Large intestine (tissue), 3 donors: ENCODE results near the gene SGMS1. TPM values are rescaled to one million over a fixed set of nuclear protein-coding genes. Genes with fewer than 3 reads are reported as not detected.

Experiments used
- DNase-seq, 2 donors: peaks; one replicate each; pipeline versions ENCODE4 v3.0.0 to v3.0.0-alpha.2; 2013
- H3K27ac ChIP-seq: one replicate; pipeline ENCODE4 v1.5.1; 2013; ENCODE audit warnings: low read length
- H3K27me3 ChIP-seq: 2 replicates; pipeline ENCODE4 v1.6.1; 2013; ENCODE audit warnings: low read length; ENCODE audit not compliant: control insufficient read depth, insufficient read depth
- H3K36me3 ChIP-seq: 2 replicates; pipeline ENCODE4 v1.6.1; 2013; ENCODE audit warnings: low read length; ENCODE audit not compliant: control insufficient read depth, insufficient read depth
- H3K4me1 ChIP-seq: one replicate; pipeline ENCODE4 v1.6.1; 2013; ENCODE audit warnings: low read length; ENCODE audit not compliant: control insufficient read depth, insufficient read depth
- H3K4me3 ChIP-seq: one replicate; pipeline ENCODE4 v1.5.1; 2013; ENCODE audit warnings: low read length
- H3K9me3 ChIP-seq: one replicate; pipeline ENCODE4 v1.6.1; 2013; ENCODE audit warnings: mild to moderate bottlenecking, low read depth, low read length, moderate library complexity; ENCODE audit not compliant: control insufficient read depth
- WGBS: methylation state at CpG from one replicate; pipeline ENCODE4 v1.1.5; 2013; ENCODE audit warnings: low lambda C conversion rate; ENCODE audit not compliant: insufficient coverage; 5-methylcytosine and 5-hydroxymethylcytosine counted together
- polyA plus RNA-seq: library from polyadenylated mRNA; unstranded; fragments of 120-200 nt; gene quantifications from one replicate; pipeline ENCODE4 v1.2.1, GENCODE V29; 2013

Gene SGMS1
- polyA plus RNA-seq, 1 donor: 22.8 TPM

- no peak overlapping the region for H3K4me3 ChIP-seq
- peaks cover 18% of the 10 kb centered on the region for H3K4me1 ChIP-seq
- H3K27me3 ChIP-seq: no peaks in the 10 kb centered on the region
- H3K27ac ChIP-seq: no peak overlapping the region
- no peaks in the 10 kb centered on the region for H3K36me3 ChIP-seq
- no peaks in the 10 kb centered on the region for H3K9me3 ChIP-seq
- 100% methylated on average over 1 of the region's 8 CpGs for WGBS
- no peak for DNase-seq
Measured at GRCh38 chr10:50397312-50398140, 226.2 kb downstream of the SGMS1 start.

- Histone ChIP-seq H3K4me3 (no peak overlapping the region), H3K27me3 (no peaks in the 10 kb centered on the region), H3K4me1 (peaks cover 22% of the 10 kb centered on the region), H3K9me3 (no peaks in the 10 kb centered on the region), H3K27ac (no peak overlapping the region), H3K36me3 (no peaks in the 10 kb centered on the region)
- DNase-seq: no peak
- WGBS: 100% methylated on average over 2 of the region's 7 CpGs
Measured at GRCh38 chr10:50396491-50397311, 227.1 kb downstream of the SGMS1 start.

GRCh38 chr10:50395851-50396250 lies 227.9 kb downstream of the SGMS1 start:
- Histone ChIP-seq H3K27me3 (no peaks in the 10 kb centered on the region), H3K36me3 (no peaks in the 10 kb centered on the region), H3K27ac (no peak overlapping the region), H3K9me3 (no peaks in the 10 kb centered on the region), H3K4me1 (peaks cover 22% of the 10 kb centered on the region), H3K4me3 (no peak overlapping the region)
- WGBS: 100% methylated on average over 1 of the region's 2 CpGs
- DNase-seq: no peak

GRCh38 chr10:50395271-50395670 lies 228.5 kb downstream of the SGMS1 start:
- no CpG with 5 or more reads among the region's 1 CpG for WGBS
- H3K27ac ChIP-seq: peak overlapping the region; percentile 77
- no peaks in the 10 kb centered on the region for H3K36me3 ChIP-seq

GRCh38 chr10:50394832-50395231 lies 228.9 kb downstream of the SGMS1 start:
- peaks cover 22% of the 10 kb centered on the region for H3K4me1 ChIP-seq
- no peaks in the 10 kb centered on the region for H3K27me3 ChIP-seq
- H3K9me3 ChIP-seq: no peaks in the 10 kb centered on the region
- DNase-seq: no peak
- H3K36me3 ChIP-seq: no peaks in the 10 kb centered on the region
- no peak overlapping the region for H3K4me3 ChIP-seq
- no CpG with 5 or more reads among the region's 3 CpGs for WGBS
- H3K27ac ChIP-seq: peak overlapping the region; percentile 77

More at GRCh38 chr10:50395271-50395670, 228.5 kb downstream of the SGMS1 start:
- Histone ChIP-seq H3K9me3 (no peaks in the 10 kb centered on the region), H3K27me3 (no peaks in the 10 kb centered on the region), H3K4me3 (no peak overlapping the region), H3K4me1 (peaks cover 22% of the 10 kb centered on the region)
- DNase-seq: peak in 1 of 2 donors; percentile 23

GRCh38 chr10:50393784-50394467 lies 229.8 kb downstream of the SGMS1 start:
- Histone ChIP-seq H3K9me3 (no peaks in the 10 kb centered on the region), H3K27me3 (no peaks in the 10 kb centered on the region), H3K4me3 (no peak overlapping the region), H3K4me1 (peaks cover 22% of the 10 kb centered on the region), H3K27ac (peak overlapping the region; percentile 77), H3K36me3 (no peaks in the 10 kb centered on the region)
- peak; percentile 77 to 90 for DNase-seq
- 40% methylated on average over 1 of the region's 6 CpGs for WGBS

GRCh38 chr10:50392966-50393718 lies 230.6 kb downstream of the SGMS1 start:
- Histone ChIP-seq H3K4me3 (no peak overlapping the region), H3K4me1 (peaks cover 22% of the 10 kb centered on the region), H3K9me3 (no peaks in the 10 kb centered on the region), H3K27ac (peak overlapping the region; percentile 77), H3K36me3 (no peaks in the 10 kb centered on the region), H3K27me3 (no peaks in the 10 kb centered on the region)
- DNase-seq: peak; percentile 29 to 77
- WGBS: 41% methylated on average over 3 of the region's 6 CpGs

GRCh38 chr10:50392426-50392825 lies 231.3 kb downstream of the SGMS1 start:
- H3K4me1 ChIP-seq: peaks cover 22% of the 10 kb centered on the region
- 68% methylated on average over 2 of the region's 5 CpGs for WGBS
- H3K27me3 ChIP-seq: no peaks in the 10 kb centered on the region
- H3K27ac ChIP-seq: peak overlapping the region; percentile 77
- no peaks in the 10 kb centered on the region for H3K36me3 ChIP-seq
- H3K4me3 ChIP-seq: no peak overlapping the region
- H3K9me3 ChIP-seq: no peaks in the 10 kb centered on the region
- peak in 1 of 2 donors; percentile 53 for DNase-seq

GRCh38 chr10:50390302-50390701 lies 233.5 kb downstream of the SGMS1 start:
- Histone ChIP-seq H3K4me3 (no peak overlapping the region), H3K9me3 (no peaks in the 10 kb centered on the region), H3K4me1 (peaks cover 19% of the 10 kb centered on the region), H3K36me3 (no peaks in the 10 kb centered on the region), H3K27me3 (no peaks in the 10 kb centered on the region), H3K27ac (no peak overlapping the region)
- WGBS: no CpG with 5 or more reads among the region's 2 CpGs
- DNase-seq: no peak
